Anterior cingulate cortex (tissue), 58 donors: ENCODE data around the gene AKAP12.
A peak's percentile ranks its signal among the peaks of the same experiment; 100 is the strongest.
"Not testable (repeated sequence)": the region's sequence is repeated elsewhere in the genome, so short reads cannot be mapped to it uniquely, and the experiment has no call there.

ENCODE experiments used
- DNase-seq, 58 donors: peaks; one replicate each; lab custom pipeline; 2025; lab: John Stamatoyannopoulos, UW

The AKAP12 gene

GRCh38 chr6:151374036-151374683 is 134.4 kb downstream of the AKAP12 start:
- DNase-seq, result no peak

- no peak for DNase-seq
These were observed 136.1 kb downstream of the AKAP12 start for GRCh38 chr6:151375833-151376232.

- no peak for DNase-seq
These were observed 136.7 kb downstream of the AKAP12 start for GRCh38 chr6:151376440-151376839.

DNA sequence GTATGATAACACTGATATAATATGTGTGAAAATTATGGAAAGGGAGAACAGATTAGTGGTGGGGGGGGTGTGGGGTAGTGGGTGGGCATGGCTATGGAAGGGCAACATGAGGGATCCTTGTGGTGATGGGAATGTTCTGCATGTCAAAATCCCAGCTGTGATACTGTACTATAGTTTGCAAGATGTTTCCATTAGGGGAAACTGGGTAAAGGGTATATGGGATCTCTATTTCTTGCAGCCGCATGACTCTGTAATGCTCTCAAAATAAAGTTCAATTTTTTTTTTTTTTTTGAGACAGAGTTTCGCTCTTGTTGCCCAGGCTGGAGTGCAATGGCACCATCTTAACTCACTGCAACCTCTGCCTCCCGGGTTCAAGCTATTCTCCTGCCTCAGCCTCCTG is 137.3 kb downstream of the AKAP12 start:
- DNase-seq, result no peak

DNA sequence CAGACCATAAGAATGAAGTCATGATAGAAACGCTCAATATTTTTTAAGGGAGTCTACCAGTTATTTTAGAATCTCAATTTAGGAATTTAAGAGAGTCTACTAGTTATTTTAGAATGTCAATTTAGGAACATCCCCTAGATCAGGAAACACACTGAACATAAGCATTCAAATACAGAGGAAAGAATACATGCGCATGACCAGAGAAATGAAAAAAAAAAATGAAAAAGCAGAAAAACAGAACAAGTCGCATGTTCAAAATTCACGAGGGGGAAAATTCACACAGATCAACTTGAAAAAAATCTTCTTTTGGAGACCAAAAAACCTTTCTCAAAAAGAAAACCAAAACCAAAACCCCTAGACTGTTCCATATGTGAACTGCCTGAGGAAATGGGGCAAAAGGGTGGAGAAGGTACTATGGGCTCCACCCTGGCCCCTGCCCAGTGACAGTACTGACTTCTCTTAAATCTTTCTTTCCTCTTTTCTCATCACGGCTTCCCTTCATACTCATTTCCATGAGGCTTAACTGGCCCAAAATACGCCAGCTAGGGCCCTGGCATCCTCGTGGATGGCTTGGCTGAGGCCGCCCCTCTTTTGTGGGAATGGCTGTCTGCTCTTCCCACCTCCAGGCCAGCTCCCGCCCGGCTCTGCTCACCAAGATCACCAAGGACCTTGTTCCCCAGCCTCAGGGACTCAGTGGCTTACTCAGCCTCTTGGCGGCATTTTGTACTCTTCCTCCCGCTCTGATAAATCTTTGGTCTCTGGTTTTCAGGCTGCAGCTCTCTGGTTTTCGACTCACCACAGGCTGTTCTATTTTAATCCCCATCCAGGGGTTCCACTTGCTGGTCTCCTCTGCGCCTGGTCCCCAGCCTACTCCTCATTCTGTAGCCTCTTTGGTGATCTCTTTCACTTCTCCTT is 140.4 kb downstream of the AKAP12 start:
- peak in 9 of 58 donors; percentile 4 to 18 (median 8) for DNase-seq

DNA sequence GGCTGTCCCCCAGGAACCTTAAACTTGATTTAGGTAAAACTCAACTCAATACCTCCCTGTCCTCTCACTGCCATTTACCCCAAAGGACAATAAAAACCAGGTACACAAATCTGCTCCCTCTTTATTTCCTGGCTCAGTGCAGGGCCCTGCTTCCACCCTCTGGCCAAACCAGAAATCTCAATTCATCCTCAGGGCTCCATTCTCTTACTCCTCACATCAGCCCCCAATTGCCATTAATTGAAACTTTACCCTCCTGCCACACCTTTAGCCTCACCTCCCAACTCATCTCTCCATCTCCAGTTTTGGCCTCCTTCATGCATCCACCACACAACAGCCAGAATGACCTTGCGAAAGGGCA is 141.1 kb downstream of the AKAP12 start:
- DNase-seq, result no peak

DNA sequence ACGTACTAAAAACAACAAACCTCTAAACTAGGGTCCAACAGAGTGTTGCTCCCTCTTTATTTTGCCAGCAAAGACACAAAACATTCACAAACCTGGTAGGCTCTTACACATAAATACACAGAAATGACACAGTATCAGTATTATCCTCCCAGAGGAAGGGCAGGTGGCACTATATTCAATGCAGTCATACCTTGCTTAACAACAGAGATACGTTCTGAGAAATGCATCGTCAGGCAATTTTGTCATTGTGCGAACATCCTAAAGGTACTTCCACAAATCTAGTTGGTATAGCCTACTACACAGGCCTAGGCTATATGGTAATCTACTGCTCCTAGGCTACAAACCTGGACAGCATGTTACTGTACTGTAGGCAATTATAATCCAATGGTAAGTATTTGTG is 142.0 kb downstream of the AKAP12 start:
- no peak for DNase-seq

DNA sequence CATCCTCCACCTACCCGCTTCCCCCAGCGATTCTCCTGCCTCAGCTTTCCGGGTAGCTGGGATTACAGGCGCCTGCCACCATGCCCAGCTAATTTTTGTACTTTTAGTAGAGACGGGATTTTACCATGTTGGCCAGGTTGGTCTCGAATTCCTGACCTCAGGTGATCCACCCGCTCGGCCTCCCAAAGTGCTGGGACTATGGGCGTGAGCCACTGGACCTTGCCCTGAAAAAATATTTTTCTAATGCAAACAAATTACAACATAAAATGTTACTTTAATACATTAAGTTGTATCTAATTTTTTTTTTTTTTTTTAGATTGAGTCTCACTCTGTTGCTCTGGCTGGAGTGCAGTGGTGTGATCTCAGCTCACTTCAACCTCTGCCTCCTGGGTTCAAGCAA is 142.9 kb downstream of the AKAP12 start:
- DNase-seq, result not testable (repeated sequence)

DNA sequence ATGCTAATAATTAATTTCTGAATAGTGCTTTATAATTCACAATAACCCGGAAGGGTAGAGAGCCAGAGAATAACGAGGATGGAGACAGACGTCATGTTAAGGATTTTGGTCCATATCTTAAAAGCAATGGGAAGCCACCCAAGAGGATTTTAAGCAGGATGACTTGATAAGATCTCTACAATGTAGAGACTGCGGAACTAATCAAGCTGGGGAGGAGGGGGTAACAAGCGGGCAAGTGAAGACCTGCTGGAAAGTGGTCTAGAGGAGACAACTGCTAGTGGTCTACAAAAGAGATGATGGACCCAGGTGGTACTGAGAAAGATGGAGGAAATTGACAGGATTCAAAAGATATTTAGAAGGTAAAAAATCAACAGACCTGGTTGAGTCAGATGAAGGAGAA is 144.4 kb downstream of the AKAP12 start:
- no peak for DNase-seq

GRCh38 chr6:151385177-151385576 is 145.4 kb downstream of the AKAP12 start:
- DNase-seq, result no peak

DNA sequence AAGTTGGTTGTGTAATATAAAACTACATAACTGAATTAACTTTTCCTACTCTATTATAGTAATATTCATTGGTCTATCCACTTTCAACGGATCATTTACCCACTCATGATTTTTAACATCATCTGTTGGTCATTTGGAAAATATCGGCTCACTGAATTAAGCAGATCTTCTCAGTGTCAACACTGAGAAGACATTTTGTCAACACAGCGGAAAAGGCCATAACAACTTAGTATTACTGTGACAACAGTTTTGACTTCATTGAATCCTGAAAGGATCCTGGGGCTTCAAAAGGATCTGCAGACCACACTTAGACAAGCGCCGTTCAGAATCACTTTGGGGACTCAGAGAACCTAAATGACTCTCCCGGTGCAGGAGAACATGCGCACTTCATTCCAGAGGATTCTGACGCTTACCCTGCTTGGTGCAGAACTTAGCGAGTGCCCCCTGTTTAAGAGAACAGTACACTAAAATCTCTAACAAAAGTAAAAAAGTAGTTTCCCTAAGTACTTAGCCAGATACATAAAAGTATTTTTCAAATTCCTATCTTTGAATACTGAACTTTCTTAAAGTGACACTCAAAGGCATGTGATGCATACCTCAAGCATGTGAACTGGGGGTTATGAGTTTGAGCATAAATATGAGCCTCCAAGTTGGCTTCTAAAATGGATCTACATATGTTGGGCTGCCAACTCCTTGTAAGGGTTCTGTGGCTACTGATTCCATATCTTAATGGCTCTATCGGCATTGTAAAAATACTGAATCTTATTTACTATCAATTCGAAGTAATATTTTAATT is 147.6 kb downstream of the AKAP12 start:
- DNase-seq, result no peak

- no peak for DNase-seq
These were observed 148.5 kb downstream of the AKAP12 start for GRCh38 chr6:151388236-151388635.

- peak in 2 of 58 donors; percentile 64 to 79 for DNase-seq
These were observed 149.3 kb downstream of the AKAP12 start for GRCh38 chr6:151388997-151389617.

GRCh38 chr6:151389618-151390275 is 150.0 kb downstream of the AKAP12 start:
- peak in 42 of 58 donors; percentile 18 to 94 (median 58) for DNase-seq

GRCh38 chr6:151390276-151390850 is 150.6 kb downstream of the AKAP12 start:
- peak; percentile 61 to 98 (median 95) for DNase-seq

- DNase-seq, result peak in 56 of 58 donors; percentile 8 to 83 (median 68)
These were observed 151.2 kb downstream of the AKAP12 start for GRCh38 chr6:151390851-151391470.

DNA sequence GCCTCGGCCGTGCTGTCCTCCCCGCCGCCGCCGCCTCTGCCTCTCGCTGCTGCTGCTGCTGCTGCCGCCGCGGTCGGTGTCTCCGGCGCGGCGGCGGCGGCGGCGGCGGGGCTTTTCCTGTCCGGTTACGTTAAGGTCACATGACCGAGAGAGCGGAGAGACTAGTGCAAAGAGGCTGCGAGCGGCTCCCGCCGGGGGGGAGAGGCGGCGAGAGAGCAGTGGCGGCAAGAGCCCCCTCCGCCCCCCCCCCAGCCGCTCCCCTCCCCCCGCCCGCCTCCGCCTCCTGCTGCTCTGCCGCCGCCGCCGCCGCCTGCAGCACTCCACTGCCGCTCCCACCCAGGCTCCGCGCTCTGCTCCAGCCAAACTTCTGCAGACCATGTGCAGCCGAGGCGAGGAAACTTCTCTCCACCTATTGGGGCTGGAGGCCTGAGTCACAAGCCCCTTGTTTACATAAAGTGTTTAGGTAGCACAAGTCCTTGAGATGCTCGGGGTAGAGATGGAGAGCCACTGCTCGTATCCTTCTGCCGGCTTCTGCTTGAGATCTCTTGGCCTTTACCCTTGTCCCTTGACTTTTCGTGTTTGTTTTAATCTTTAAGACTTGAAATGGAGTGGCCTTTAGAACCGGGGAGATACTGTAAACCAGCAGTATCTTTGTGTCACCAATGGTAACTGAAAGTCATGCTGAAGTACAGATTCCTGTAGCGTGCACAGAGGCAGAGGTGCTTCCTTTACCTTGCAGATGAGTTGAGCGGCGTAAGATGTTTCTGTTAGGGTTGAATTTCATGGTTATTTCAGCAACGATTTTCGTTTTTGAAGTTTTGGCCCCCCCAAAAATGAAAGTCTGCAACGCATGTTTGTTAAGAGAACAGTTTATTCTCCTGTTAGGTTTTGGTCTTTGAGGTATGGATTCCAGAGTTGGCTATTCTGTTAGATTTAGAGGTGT is 152.0 kb downstream of the AKAP12 start, which contains the start of gene ZBTB2:
Gene ZBTB2, minus strand, starts transcription at position 89 of the 943 bp plus-strand sequence. CDS start 17,922 bp downstream, outside the sequence.
- DNase-seq, result peak in 53 of 58 donors; percentile 26 to 79 (median 56)

GRCh38 chr6:151392427-151392826 is 152.7 kb downstream of the AKAP12 start:
- no peak for DNase-seq
